MCF 10A (cell line): ENCODE data around the gene GASK1A. TPM values are rescaled to one million over a fixed set of nuclear protein-coding genes. Genes with fewer than 3 reads are reported as not detected.

Experiments
- total RNA-seq: library from RNA; stranded (reverse); gene quantifications from 2 replicates; pipeline ENCODE4 v1.2.3, GENCODE V29; 2022

The GASK1A gene
- total RNA-seq, 1 experiment from 2014 or later = not detected

Other genes with a start within 250 kb of the GASK1A start
- gene CCDC13, start 206.1 kb upstream of the GASK1A start, total RNA-seq = 1.1 and 1.3 TPM in 2 replicates
- 140 and 161 TPM in 2 replicates for gene HIGD1A, start 174.8 kb upstream of the GASK1A start, total RNA-seq
- 0.42 and 0.61 TPM in 2 replicates for gene ACKR2, start 169.9 kb upstream of the GASK1A start, total RNA-seq
- gene CYP8B1, start 103.4 kb upstream of the GASK1A start, total RNA-seq = not detected in 2 replicates
- gene ZNF662, start 73.2 kb upstream of the GASK1A start, total RNA-seq = not detected in 2 replicates
- gene POMGNT2, start 126.8 kb downstream of the GASK1A start, total RNA-seq = 6.2 and 7.3 TPM in 2 replicates